Common myeloid progenitor, CD34-positive (primary cell): ENCODE results near the gene HIF1A. TPM values are rescaled to one million over a fixed set of nuclear protein-coding genes. Genes with fewer than 3 reads are reported as not detected.

Experiments
- CTCF ChIA-PET: fragments of 350-600 bp; sonication (Branson Sonifier 250); formaldehyde crosslinking; loops from one replicate; lab custom pipeline; 2021; ENCODE audit warnings: antibody characterized with exemption; lab: Charles Lee
- POLR2A ChIA-PET: fragments of 350-600 bp; sonication (Branson Sonifier 250); formaldehyde crosslinking; loops from one replicate; lab custom pipeline; 2021; ENCODE audit warnings: antibody characterized with exemption; lab: Charles Lee
- DNase-seq, 3 donors: peaks; one replicate each; pipeline versions ENCODE4 v3.0.0 to v3.0.0-alpha.2; 2013
- H3K27ac ChIP-seq, 2 experiments: 1 replicate in 1 of 2; 2 replicates in 1 of 2; pipeline ENCODE4 v1.7.0; 2013; ENCODE audit warnings: inconsistent platforms in 2 of 2, low read length in 2 of 2, mild to moderate bottlenecking in 2 of 2, low read depth in 1 of 2, moderate library complexity in 1 of 2; ENCODE audit not compliant: severe bottlenecking in 2 of 2, insufficient read depth in 1 of 2, poor library complexity in 1 of 2
- H3K27me3 ChIP-seq, 5 experiments: replicated peaks in 2 of 5; 1 replicate in 3 of 5; 2 replicates in 2 of 5; pipeline versions ENCODE4 v1.6.1 to v1.7.0; 2013; ENCODE audit warnings: low read length in 4 of 5, mild to moderate bottlenecking in 2 of 5, moderate library complexity in 2 of 5, inconsistent platforms in 1 of 5; ENCODE audit not compliant: insufficient read depth in 5 of 5, control insufficient read depth in 4 of 5
- H3K36me3 ChIP-seq, 4 experiments: 1 replicate in 2 of 4; 2 replicates in 2 of 4; pipeline versions ENCODE4 v1.6.1 to v1.7.0; 2013; ENCODE audit warnings: low read length in 3 of 4, control low read depth in 1 of 4, mild to moderate bottlenecking in 1 of 4; ENCODE audit not compliant: control insufficient read depth in 4 of 4, insufficient read depth in 4 of 4
- H3K4me1 ChIP-seq, 4 experiments: 1 replicate in 3 of 4; 2 replicates in 1 of 4; pipeline versions ENCODE4 v1.6.1 to v1.7.1; 2013; ENCODE audit warnings: low read length in 3 of 4, mild to moderate bottlenecking in 3 of 4, control low read depth in 1 of 4, inconsistent platforms in 1 of 4, moderate library complexity in 1 of 4; ENCODE audit not compliant: control insufficient read depth in 4 of 4, insufficient read depth in 4 of 4; ENCODE audit errors: control extremely low read depth in 1 of 4
- H3K4me3 ChIP-seq, 7 experiments: 1 replicate in 4 of 7; 2 replicates in 3 of 7; pipeline versions ENCODE4 v1.5.1 to v1.7.0; 2013; ENCODE audit warnings: mild to moderate bottlenecking in 7 of 7, low read length in 6 of 7, moderate library complexity in 6 of 7, inconsistent platforms in 2 of 7, low read depth in 2 of 7, control low read depth in 1 of 7; ENCODE audit not compliant: insufficient read depth in 4 of 7, control insufficient read depth in 1 of 7; ENCODE audit errors: extremely low read depth in 1 of 7
- H3K9me3 ChIP-seq, 5 experiments: 1 replicate in 4 of 5; 2 replicates in 1 of 5; pipeline versions ENCODE4 v1.6.1 to v1.7.1; 2013; ENCODE audit warnings: low read length in 4 of 5, mild to moderate bottlenecking in 2 of 5, inconsistent platforms in 1 of 5, low read depth in 1 of 5, moderate library complexity in 1 of 5; ENCODE audit not compliant: control insufficient read depth in 4 of 5, insufficient read depth in 2 of 5; ENCODE audit errors: control extremely low read depth in 1 of 5
- WGBS: methylation state at CpG from one replicate; pipeline ENCODE4 v1.1.5; 2013; ENCODE audit not compliant: insufficient coverage; 5-methylcytosine and 5-hydroxymethylcytosine counted together
- polyA plus RNA-seq: library from polyadenylated mRNA; unstranded; fragments of 120-200 nt; gene quantifications from one replicate; pipeline ENCODE4 v1.2.1, GENCODE V29; 2013

The HIF1A gene
- 135 TPM for polyA plus RNA-seq

DNA sequence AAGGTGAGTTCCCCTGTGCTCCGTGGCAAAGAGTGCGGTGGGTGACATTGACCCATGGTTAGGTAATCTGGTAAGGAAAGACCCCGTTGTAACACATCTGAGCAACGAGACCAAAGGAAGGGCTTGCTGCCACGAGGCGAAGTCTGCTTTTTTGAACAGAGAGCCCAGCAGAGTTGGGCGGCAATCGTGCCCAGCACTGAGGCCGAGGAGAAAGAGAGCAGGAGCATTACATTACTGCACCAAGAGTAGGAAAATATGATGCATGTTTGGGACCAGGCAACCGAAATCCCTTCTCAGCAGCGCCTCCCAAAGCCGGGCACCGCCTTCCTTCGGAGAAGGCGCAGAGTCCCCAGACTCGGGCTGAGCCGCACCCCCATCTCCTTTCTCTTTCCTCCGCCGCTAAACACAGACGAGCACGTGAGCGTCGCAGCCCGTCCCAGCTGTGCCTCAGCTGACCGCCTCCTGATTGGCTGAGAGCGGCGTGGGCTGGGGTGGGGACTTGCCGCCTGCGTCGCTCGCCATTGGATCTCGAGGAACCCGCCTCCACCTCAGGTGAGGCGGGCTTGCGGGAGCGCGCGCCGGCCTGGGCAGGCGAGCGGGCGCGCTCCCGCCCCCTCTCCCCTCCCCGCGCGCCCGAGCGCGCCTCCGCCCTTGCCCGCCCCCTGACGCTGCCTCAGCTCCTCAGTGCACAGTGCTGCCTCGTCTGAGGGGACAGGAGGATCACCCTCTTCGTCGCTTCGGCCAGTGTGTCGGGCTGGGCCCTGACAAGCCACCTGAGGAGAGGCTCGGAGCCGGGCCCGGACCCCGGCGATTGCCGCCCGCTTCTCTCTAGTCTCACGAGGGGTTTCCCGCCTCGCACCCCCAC is at the start of gene HIF1A:
Gene HIF1A (plus strand): TSS at position 684 of the 865 bp plus-strand sequence. CDS start 292 bp downstream, outside the sequence.
- CTCF ChIA-PET: interaction anchor here (1.0 to 1.1 kb wide), 2 partner anchors 9 to 31 kb away, joined by 3 to 4 read pairs; no protein-coding TSS in a partner anchor
- peak within 1 kb of the TSS; percentile 94 to 100 (median 98) for H3K4me3 ChIP-seq
- no peaks in the 10 kb centered on the region for H3K36me3 ChIP-seq
- WGBS: under 1% methylated on average over 48 of the region's 68 CpGs
- DNase-seq: peak; percentile 98 to 99 (median 99)
- POLR2A ChIA-PET: interaction anchor here (0.8 to 1.6 kb wide), 4 partner anchors 12 to 218 kb away, joined by 3 to 8 read pairs (median 4); no protein-coding TSS in a partner anchor
- no peaks in the 10 kb centered on the region for H3K9me3 ChIP-seq
- H3K27me3 ChIP-seq: no peaks in the 10 kb centered on the region
- H3K4me1 ChIP-seq: peaks cover 16 to 41% (median 29%) of the 10 kb centered on the region in 4 experiments
- H3K27ac ChIP-seq: peak within 1 kb of the TSS; percentile 87 to 90

DNA sequence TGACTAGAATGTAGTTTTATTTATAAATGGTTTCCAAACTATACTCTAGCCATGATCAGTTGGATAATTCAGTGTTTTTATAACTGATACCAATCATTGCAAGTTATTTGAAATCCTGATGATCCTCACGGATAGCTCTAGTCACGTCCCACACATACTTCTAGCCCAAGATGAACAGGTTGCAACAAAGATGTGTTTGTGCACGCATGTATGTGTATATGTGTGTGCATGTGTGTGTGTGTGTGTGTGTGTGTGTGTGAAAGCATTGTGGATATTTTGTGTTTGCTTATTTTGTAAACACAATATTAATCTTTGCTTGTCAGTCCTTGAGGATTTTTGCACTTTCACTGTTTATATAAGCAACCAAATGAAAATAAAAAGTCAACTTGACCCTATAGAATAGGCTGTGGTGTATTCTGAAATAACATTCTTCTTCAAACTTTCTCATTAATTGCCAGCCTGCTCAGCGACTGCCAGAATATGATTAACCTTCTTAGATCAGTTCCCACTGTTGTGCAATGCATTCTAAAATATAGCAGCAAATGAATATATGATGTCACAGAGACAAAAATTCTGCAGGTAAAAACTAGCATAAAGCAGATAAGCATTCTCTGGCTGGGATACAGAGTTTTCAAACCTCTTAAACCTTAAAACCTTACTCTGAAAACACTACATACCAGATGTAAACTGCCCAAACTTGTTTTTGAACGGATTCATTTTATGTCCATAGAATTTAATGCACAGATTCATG is 48.8 kb upstream of the HIF1A start:
- H3K27ac ChIP-seq: no peak overlapping the region
- 100% methylated on average over 2 of the region's 5 CpGs for WGBS
- H3K27me3 ChIP-seq: no peaks in the 10 kb centered on the region
- no peaks in the 10 kb centered on the region for H3K9me3 ChIP-seq
- ChIA-PET POLR2A (no interaction called here), CTCF (no interaction called here)
- no peak for DNase-seq
- H3K4me1 ChIP-seq: no peaks in the 10 kb centered on the region
- H3K36me3 ChIP-seq: no peaks in the 10 kb centered on the region
- no peak overlapping the region for H3K4me3 ChIP-seq

DNA sequence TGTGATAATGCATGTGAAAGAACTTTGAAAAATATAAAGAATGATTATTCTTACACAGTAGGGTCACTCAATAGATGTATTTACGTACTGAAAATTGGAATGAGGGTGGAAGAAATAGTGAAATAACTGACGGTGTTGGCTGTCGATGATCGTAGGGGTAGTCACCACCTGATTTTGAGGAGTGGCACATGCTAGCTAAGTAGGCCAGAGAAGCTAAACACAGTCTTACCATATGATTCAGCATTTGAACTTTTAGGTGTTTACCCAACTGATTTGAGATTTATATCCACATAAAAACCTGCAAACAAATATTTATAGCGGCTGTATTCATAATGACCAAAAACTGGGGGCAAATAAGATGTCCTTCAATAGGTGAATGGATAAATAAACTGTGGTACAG is 47.6 kb upstream of the HIF1A start:
- WGBS: 96% methylated on average over 4 of the region's 5 CpGs
- ChIA-PET CTCF (interaction anchor here (1.7 kb wide), 1 partner anchor 8 kb away, joined by 5 read pairs; no protein-coding TSS in a partner anchor), POLR2A (no interaction called here)
- H3K36me3 ChIP-seq: no peaks in the 10 kb centered on the region
- H3K9me3 ChIP-seq: no peaks in the 10 kb centered on the region
- H3K4me1 ChIP-seq: no peaks in the 10 kb centered on the region
- no peak overlapping the region for H3K27ac ChIP-seq
- no peaks in the 10 kb centered on the region for H3K27me3 ChIP-seq
- H3K4me3 ChIP-seq: no peak overlapping the region
- no peak for DNase-seq

DNA sequence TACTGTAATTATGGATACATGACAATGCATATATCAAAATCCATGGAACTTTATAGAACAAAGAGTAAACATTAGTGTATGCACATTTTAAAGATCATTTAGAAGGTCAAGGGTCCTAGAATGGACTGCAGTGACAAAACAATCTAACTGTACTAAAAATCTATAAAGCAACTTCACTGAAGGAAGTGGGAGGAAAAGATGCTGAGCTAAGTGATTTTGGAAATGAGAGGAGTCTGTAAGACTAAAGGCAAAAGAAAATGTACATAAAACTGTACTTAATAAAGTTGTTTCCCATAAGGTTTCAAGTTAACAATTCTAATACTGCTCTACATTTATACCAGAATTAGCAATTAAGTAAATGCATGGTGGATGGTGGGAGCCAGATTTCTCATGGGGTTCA is 46.9 kb upstream of the HIF1A start:
- Histone ChIP-seq H3K36me3 (no peaks in the 10 kb centered on the region), H3K27ac (no peak overlapping the region), H3K27me3 (no peaks in the 10 kb centered on the region), H3K4me1 (no peaks in the 10 kb centered on the region), H3K9me3 (no peaks in the 10 kb centered on the region), H3K4me3 (no peak overlapping the region)
- POLR2A ChIA-PET: no interaction called here
- CTCF ChIA-PET: interaction anchor here (1.7 kb wide), 1 partner anchor 9 kb away, joined by 5 read pairs; no protein-coding TSS in a partner anchor
- DNase-seq: no peak

DNA sequence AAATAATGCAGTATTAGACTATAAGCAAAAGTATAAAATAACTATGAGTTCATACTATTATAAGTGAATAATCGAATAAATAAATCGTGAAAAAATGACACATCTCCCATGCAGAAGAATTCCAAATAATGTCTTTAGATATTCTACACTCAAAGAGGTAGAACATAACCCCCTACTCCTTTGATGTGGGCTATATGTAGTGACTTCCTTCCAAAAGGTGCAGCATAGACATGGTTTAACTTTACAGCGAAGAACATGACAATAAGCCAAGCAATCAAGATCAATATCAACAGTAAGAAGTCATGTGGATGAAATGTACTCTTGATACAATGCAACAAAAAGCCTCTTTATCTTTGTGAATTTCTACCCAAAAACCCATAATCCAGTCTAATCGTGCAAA is 46.0 kb upstream of the HIF1A start:
- CTCF ChIA-PET: interaction anchor here (1.7 kb wide), 1 partner anchor 9 kb away, joined by 5 read pairs; no protein-coding TSS in a partner anchor
- Histone ChIP-seq H3K36me3 (no peaks in the 10 kb centered on the region), H3K27me3 (no peaks in the 10 kb centered on the region), H3K4me1 (peaks cover 0 to 6% (median 1%) of the 10 kb centered on the region in 4 experiments), H3K4me3 (no peak overlapping the region), H3K9me3 (no peaks in the 10 kb centered on the region), H3K27ac (no peak overlapping the region)
- DNase-seq: no peak
- no CpG with 5 or more reads among the region's 4 CpGs for WGBS
- POLR2A ChIA-PET: no interaction called here

DNA sequence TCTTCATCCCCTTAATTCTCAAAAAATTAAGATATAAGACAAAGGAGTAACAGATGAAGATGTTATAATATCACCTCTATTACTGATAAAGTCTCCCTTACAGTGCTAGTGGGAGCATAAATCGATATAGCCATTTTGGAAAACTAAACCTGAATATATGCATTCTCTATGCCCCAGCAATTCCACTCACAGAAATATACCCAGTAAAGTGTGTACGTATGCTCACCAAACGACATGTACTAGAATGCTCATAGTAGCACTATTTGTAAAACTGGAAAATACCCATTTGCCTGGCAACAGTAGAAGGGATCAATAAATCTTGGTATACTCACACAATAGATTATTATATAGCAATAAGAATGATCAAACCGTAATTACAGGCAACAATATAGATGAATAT is 44.0 kb upstream of the HIF1A start:
- Histone ChIP-seq H3K27ac (no peak overlapping the region), H3K4me1 (peaks cover 0 to 6% (median 1%) of the 10 kb centered on the region in 4 experiments), H3K4me3 (no peak overlapping the region), H3K27me3 (no peaks in the 10 kb centered on the region), H3K9me3 (no peaks in the 10 kb centered on the region), H3K36me3 (no peaks in the 10 kb centered on the region)
- CTCF ChIA-PET: no interaction called here
- POLR2A ChIA-PET: no interaction called here
- WGBS: 100% methylated on average over 1 of the region's 4 CpGs
- DNase-seq: no peak
